AG09319 (cell line): ENCODE results near the gene SEH1L.
A peak's percentile ranks its signal among the peaks of the same experiment; 100 is the strongest.
"Not testable (repeated sequence)": the region's sequence is repeated elsewhere in the genome, so short reads cannot be mapped to it uniquely, and the experiment has no call there.

Experiments
- DNase-seq: peaks from one replicate; pipeline ENCODE4 v3.0.0-alpha.2; 2010; ENCODE audit warnings: low read depth; ENCODE audit errors: extremely low read depth
- CTCF ChIP-seq: IDR thresholded peaks from 2 replicates; pipeline ENCODE4 v1.5.1; 2011; ENCODE audit warnings: low read depth, mild to moderate bottlenecking, inconsistent platforms, low read length, moderate library complexity

SEH1L gene

GRCh38 chr18:12947285-12948049 lies at the start of gene SEH1L:
SEH1L (plus strand) TSS chr18:12948011; CDS start chr18:12948122, 111 bp downstream.
- TF ChIP-seq CTCF, result no peak

GRCh38 chr18:12901208-12901607 lies 46.6 kb upstream of the SEH1L start:
- not testable (repeated sequence) for DNase-seq

More at GRCh38 chr18:12947285-12948049, at the start of gene SEH1L:
- peak; percentile 98 for DNase-seq

GRCh38 chr18:12904012-12904516 lies 43.7 kb upstream of the SEH1L start:
- no peak for DNase-seq
- no peak for TF ChIP-seq CTCF

GRCh38 chr18:12906119-12906518 lies 41.7 kb upstream of the SEH1L start:
- no peak for DNase-seq
- TF ChIP-seq CTCF, result no peak

GRCh38 chr18:12906773-12907172 lies 41.0 kb upstream of the SEH1L start:
- DNase-seq, result no peak
- no peak for TF ChIP-seq CTCF

GRCh38 chr18:12907258-12907925 lies 40.4 kb upstream of the SEH1L start:
- TF ChIP-seq CTCF, result no peak
- DNase-seq, result no peak

- TF ChIP-seq CTCF, result no peak
- no peak for DNase-seq
These were observed 39.1 kb upstream of the SEH1L start for GRCh38 chr18:12908706-12909105.
